GM12875 (cell line): ENCODE measurements around the gene NUP133.

Experiments
- H3K4me3 ChIP-seq: one replicate; pipeline ENCODE4 v1.5.1; 2011; ENCODE audit warnings: low read depth, low read length, control low read depth
- TF ChIP-seq, protein P1 (sequence below): IDR thresholded peaks from 2 replicates; pipeline ENCODE4 v1.5.1; 2011; ENCODE audit warnings: low read depth, mild to moderate bottlenecking, control low read depth, inconsistent platforms, low read length, moderate library complexity, borderline replicate concordance; ENCODE audit not compliant: insufficient read depth

The NUP133 gene

DNA sequence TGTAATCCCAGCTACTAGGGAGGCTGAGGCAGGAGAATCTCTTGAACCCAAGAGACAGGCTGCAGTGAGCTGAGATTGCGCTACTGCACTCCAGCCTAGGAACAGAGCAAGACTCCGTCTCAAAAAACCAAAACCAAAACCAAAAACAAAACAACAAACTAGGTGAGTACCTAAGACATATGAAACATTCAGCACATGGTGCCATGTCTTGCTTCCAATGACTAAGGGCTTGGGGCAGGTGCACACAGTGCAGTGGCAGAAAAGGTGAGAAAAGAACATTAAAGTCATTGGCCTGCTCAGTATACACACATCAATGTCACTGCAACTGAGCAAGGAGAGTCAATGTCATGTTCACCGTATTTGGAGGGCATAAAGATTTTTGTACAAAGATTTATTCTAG, 70.1 kb downstream of the NUP133 start:
- H3K4me3 ChIP-seq = no peak overlapping the region
- TF ChIP-seq, protein P1, sequence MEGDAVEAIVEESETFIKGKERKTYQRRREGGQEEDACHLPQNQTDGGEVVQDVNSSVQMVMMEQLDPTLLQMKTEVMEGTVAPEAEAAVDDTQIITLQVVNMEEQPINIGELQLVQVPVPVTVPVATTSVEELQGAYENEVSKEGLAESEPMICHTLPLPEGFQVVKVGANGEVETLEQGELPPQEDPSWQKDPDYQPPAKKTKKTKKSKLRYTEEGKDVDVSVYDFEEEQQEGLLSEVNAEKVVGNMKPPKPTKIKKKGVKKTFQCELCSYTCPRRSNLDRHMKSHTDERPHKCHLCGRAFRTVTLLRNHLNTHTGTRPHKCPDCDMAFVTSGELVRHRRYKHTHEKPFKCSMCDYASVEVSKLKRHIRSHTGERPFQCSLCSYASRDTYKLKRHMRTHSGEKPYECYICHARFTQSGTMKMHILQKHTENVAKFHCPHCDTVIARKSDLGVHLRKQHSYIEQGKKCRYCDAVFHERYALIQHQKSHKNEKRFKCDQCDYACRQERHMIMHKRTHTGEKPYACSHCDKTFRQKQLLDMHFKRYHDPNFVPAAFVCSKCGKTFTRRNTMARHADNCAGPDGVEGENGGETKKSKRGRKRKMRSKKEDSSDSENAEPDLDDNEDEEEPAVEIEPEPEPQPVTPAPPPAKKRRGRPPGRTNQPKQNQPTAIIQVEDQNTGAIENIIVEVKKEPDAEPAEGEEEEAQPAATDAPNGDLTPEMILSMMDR = no peak

DNA sequence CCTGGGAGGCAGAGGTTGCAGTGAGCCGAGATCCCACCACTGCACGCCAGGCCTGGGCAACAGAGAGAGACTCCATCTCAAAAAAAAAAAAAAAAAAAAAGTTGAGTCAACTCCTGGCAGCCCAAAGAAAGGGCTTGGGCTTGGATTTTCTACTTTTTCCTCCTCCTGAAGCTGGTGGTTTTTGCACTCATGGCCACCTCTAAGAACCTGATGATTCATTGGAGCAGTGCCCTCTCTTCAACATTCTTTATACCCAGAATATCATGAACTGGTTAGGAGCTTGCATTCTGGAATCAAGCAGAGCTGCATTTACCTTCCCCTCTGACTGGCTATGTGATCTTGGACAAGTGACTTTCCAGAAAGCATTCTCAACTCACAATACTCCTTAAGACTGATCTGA, 70.7 kb downstream of the NUP133 start:
- no peak overlapping the region for H3K4me3 ChIP-seq
- TF ChIP-seq, protein P1 = no peak

- TF ChIP-seq, protein P1 = no peak
- no peak overlapping the region for H3K4me3 ChIP-seq
Observed at GRCh38 chr1:229436201-229436600, 71.9 kb downstream of the NUP133 start.

DNA sequence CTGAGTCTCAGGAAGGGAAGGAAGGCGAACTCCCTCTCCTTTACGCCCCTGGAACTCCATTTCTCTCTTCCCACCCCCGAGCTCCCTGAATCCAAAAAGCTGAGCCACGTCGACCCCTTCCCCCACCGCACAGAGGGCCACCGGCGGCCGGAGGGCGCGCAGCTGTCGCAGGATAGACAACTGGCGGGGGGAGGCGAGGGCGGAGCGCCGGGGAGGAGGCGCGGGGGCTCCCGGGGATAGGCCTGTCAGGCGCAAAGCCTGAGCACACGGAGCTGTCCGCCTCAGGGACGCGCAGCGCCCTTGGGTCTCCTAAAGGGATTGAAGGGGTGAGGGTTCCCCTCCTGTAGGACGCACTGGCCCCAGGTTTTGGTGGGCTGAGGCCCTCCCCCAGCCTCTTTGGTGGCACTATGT, 73.5 kb downstream of the NUP133 start:
- TF ChIP-seq, protein P1 = no peak
- H3K4me3 ChIP-seq = no peak overlapping the region

- TF ChIP-seq, protein P1 = no peak
Observed at GRCh38 chr1:229434005-229434640, 74.0 kb downstream of the NUP133 start, which contains the start of gene ACTA1. TSS of gene ACTA1 (minus strand) at chr1:229434094. CDS start at chr1:229433115, 979 bp downstream.

DNA sequence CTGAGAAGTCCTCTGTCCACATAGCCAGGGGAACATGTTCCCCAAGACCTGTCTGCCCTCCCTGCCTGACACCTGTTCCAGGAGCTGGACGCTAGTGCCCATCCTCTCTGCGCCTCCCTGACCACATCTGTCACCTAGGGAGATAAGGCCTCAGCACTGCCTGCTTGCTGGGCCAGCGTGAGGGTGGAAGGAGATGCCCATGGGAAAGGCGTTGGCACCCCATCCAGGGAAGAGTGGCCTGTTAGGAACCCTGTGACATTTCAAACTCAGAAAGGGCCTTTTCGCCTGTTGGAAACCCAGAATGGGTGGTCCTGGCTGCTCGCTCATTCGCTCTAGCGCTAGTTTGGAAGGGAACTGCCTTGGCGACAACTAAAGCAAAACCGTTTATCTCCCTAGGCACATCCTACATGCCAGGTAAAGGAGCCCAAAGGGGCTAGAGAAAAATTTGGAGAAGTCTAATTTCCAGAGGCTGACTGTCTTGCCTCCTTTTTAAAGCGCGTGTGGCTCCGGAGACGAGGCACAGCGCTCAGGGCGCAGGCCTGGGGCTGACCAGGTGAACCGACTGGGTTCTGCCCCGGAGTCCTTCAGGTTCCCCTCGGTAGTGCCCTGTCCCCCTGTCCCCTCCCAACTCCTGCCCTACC, 74.7 kb downstream of the NUP133 start:
- TF ChIP-seq, protein P1 = no peak
- H3K4me3 ChIP-seq = no peak overlapping the region

More at GRCh38 chr1:229434005-229434640, 74.0 kb downstream of the NUP133 start, which contains the start of gene ACTA1:
- H3K4me3 ChIP-seq = no peak within 1 kb of the TSS

DNA sequence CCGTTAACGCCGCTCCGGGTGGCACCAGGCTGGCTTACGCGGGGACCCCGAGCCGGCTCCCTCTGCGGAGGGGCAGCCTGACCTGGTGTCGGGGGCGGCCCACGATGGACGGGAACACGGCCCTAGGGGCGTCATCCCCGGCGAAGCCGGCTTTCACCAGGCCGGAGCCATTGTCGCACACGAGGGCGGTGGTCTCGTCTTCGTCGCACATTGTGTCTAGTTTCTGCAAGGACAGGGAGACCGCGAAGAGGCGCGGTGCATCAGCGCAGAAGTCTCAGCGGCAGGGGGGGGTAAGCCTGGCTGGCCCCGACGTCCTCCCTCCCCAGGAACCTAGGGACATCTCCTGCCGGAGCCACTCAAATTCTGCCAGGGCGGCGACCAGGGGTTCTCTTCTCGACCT, 75.2 kb downstream of the NUP133 start:
- TF ChIP-seq, protein P1 = no peak
- no peak overlapping the region for H3K4me3 ChIP-seq
